Measurements from ENCODE around the gene WDR46.
"Not testable (repeated sequence)": the region's sequence is repeated elsewhere in the genome, so short reads cannot be mapped to it uniquely, and the experiment has no call there.

Gene WDR46

GRCh38 chr6:33285214-33285613 lies 3.8 kb downstream of the WDR46 start:
- DNase-seq, result not testable (repeated sequence)

GRCh38 chr6:33280539-33280938 lies 8.5 kb downstream of the WDR46 start:
- DNase-seq, result no peak

GRCh38 chr6:33279971-33280511 lies 9.0 kb downstream of the WDR46 start:
- no peak for DNase-seq

GRCh38 chr6:33279257-33279695 lies 9.8 kb downstream of the WDR46 start:
- DNase-seq, result no peak

- DNase-seq, result no peak
Observed at GRCh38 chr6:33278810-33279209, 10.2 kb downstream of the WDR46 start.

- DNase-seq, result no peak
Observed at GRCh38 chr6:33278392-33278741, 10.7 kb downstream of the WDR46 start.

GRCh38 chr6:33277663-33278391 lies 11.2 kb downstream of the WDR46 start:
- DNase-seq, result no peak

- no peak for DNase-seq
Observed at GRCh38 chr6:33276864-33277662, 12.0 kb downstream of the WDR46 start, which contains the start of gene B3GALT4. TSS of gene B3GALT4 (plus strand) at chr6:33277123. CDS start at chr6:33277420, 297 bp downstream.

- DNase-seq, result no peak
Observed at GRCh38 chr6:33276581-33276863, 12.5 kb downstream of the WDR46 start.

GRCh38 chr6:33275795-33276580 lies 13.1 kb downstream of the WDR46 start:
- not testable (repeated sequence) for DNase-seq

- DNase-seq, result no peak
Observed at GRCh38 chr6:33273924-33274902, 14.8 kb downstream of the WDR46 start.

- no peak for DNase-seq
Observed at GRCh38 chr6:33273129-33273923, 15.7 kb downstream of the WDR46 start.

GRCh38 chr6:33272275-33273128 lies 16.5 kb downstream of the WDR46 start:
- DNase-seq, result no peak

GRCh38 chr6:33271468-33272274 lies 17.4 kb downstream of the WDR46 start, which contains the start of the genes RPS18 and VPS52:
TSS of gene RPS18 (plus strand) at chr6:33272075. CDS start at chr6:33272120, 45 bp downstream.
TSS of gene VPS52 (minus strand) at chr6:33271876. CDS start at chr6:33271675, 201 bp downstream.
- peak; percentile 92 for DNase-seq

- no peak for DNase-seq
Observed at GRCh38 chr6:33271117-33271467, 17.9 kb downstream of the WDR46 start.

- no peak for DNase-seq
Observed at GRCh38 chr6:33264015-33264414, 25.0 kb downstream of the WDR46 start.

GRCh38 chr6:33262490-33262889 lies 26.5 kb downstream of the WDR46 start:
- not testable (repeated sequence) for DNase-seq

GRCh38 chr6:33259032-33259431 lies 30.0 kb downstream of the WDR46 start:
- DNase-seq, result no peak

- DNase-seq, result no peak
Observed at GRCh38 chr6:33254591-33254990, 34.4 kb downstream of the WDR46 start.
